HPDE6-E6E7 (cell line): ENCODE results near the gene C1orf115.
"Not testable (repeated sequence)": the region's sequence is repeated elsewhere in the genome, so short reads cannot be mapped to it uniquely, and the experiment has no call there.

ENCODE experiments used
- DNase-seq: peaks from one replicate; pipeline ENCODE4 v3.0.0; 2011; ENCODE audit warnings: missing footprints; ENCODE audit errors: extremely low spot score

C1orf115 gene, protein sequence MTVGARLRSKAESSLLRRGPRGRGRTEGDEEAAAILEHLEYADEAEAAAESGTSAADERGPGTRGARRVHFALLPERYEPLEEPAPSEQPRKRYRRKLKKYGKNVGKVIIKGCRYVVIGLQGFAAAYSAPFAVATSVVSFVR

DNA sequence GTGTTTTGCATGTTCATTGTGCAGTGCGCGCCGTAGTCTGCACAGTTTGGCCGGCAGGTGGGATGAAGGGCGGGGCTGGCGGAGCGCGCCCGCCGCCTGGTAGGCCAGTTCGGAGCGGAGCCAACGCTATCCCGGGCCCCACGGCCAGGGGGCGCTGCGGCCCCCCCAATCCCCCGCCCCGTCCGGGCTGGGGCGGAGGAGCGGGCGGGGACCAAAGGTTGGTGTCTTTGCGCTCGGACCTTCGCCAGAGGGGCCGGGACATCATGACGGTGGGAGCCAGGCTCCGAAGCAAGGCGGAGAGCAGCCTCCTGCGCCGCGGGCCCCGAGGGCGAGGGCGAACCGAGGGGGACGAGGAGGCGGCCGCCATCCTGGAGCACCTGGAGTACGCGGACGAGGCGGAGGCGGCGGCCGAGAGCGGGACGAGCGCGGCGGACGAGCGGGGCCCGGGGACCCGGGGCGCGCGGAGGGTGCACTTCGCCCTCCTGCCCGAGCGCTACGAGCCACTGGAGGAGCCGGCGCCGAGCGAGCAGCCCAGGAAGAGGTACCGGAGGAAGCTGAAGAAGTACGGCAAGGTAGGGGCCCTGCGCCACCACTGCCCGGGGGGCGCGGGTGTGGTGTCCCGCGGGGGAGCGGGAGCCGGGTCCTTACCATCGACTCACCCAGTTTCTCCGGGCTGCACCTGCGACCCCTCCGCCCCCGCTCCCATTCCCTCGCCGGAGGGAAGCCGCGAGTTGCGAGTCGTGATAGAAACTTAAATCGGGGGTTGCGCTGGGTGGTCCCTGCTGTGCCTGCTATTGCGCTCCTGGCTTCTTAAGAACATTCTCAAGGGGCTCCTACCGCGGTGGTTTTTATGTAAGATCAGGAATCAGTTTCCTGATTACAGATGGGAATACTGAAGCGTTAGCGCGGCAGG, at the start of gene C1orf115:
C1orf115 (plus strand) TSS at position 224 of the 913 bp plus-strand sequence; CDS start at position 264, 40 bp downstream.
- peak; percentile 88 for DNase-seq

DNA sequence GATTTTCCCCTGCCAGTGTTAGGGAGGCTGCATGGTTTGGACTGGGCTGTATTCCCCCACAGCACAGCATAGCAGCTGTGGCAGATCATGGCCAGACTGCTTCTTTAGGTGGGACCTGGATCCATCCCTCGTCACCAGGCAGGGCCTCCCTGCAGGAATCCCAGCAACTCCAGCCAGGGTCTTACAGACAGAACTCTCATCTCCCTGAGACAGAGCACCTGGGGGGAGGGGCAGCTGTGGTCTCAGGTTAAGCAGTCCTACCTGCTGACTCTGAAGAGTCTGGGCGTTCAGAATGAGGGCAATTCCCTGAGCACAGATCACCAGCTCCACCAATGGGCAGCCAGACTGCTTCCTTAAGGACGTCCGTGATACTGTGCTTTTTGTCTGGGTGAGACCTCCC, 47.9 kb upstream of the C1orf115 start:
- DNase-seq: no peak

DNA sequence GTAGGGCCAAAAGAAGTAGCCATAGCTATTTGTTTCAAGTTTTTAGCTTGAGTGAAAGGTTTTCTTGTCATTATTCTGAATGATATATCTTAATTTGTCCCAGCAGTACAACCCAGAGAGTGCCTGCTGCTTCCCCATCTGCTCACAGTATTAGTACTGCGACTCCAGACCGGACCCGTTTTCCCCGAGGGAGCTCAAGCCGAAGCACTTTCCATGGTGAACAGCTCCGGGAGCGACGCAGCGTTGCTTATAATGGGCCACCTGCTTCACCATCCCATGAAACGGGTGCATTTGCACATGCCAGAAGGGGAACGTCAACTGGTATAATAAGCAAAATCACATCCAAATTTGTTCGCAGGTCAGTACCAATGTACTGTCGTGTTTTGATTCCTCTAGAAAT, 37.2 kb upstream of the C1orf115 start:
- no peak for DNase-seq

DNA sequence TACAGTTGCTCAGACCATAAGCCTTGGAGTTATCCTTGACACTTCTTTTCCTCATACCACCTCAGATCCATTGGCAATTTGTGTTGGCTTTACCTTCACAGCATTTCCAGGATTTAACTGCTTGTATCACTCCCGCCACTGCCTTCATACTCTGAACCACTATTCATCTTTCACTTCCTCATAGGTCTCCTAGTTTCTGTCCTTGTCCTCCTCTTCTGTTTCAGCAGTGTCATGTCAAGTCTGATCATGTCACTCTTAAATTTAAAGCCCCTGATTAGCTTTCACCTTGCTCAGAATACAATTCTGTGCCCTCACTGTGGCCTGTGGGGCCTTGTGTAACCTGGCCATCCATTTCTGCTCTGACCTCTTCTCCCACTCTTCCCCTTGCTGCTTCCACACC, 34.7 kb upstream of the C1orf115 start:
- DNase-seq: no peak

DNA sequence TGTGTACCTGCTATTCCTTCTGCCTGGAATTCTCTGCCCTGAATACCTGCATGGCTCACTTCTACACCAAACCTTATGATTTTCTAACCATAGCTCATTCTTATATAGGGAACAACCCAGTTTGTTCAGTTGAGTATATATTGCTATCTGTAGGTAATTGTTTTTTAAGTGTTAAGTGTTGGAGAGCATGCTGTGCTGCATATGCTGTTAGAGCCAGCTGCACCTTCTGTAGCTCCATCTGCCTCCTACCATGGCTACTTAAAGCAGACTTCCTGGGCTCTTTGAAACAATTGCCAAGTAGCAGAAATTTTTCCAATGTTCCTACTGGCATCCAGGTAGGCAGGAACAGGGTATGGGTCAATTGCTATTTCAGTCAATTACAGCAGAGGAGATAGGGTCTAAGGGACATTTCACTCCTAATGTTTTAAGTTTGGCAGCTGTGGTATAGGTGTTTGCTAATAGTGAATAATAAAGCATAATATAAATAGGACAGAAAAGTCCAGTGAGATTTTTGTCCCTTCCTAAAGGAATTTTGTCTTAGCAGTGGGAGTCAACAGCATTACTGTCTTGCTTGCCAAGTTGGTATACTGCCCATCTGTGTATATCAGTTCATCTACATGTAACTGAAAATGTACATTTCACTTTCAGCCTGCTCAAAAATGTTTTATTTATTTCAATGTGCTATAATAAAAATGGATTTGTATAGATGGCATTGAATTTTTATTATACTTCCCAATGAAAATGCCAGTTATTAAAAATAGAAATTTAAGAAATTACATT, 34.0 kb upstream of the C1orf115 start:
- DNase-seq: no peak

DNA sequence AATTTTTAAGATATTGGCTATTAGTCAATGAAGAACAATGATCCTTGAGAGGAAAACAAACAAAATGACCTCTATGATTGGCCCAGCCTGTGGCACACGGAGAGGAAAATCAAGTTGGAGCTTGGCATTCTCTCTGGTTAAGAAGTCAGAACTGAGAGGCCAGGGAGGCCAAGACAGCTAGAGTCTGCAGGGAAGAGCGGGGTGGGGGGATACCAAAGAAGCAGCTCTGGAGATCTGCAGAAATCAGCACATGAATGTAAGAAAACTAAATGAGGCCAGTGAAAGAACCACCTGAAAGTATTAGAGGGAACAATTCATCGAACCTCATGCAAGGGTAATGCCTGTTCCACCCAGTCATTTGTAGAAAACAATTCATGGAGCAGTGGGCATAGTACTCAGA, 23.8 kb upstream of the C1orf115 start:
- DNase-seq: no peak

DNA sequence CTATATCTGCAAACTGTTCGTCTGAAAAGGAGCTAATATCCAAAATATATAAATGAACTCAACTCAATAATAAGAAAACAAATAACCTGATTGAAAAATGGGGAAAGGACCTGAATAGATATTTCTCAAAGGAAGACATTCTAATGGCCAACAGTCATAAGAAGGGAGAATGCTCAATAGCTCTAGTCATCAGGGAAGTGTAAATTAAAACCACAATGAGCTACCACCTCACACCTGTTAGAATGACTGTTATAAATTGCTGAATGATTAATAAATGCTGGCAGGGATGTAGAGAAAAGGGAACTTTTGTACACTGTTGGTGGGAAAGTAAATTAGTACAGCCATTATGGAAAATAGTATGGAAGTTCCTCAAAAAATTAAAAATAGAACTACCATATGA, 21.2 kb upstream of the C1orf115 start:
- no peak for DNase-seq

DNA sequence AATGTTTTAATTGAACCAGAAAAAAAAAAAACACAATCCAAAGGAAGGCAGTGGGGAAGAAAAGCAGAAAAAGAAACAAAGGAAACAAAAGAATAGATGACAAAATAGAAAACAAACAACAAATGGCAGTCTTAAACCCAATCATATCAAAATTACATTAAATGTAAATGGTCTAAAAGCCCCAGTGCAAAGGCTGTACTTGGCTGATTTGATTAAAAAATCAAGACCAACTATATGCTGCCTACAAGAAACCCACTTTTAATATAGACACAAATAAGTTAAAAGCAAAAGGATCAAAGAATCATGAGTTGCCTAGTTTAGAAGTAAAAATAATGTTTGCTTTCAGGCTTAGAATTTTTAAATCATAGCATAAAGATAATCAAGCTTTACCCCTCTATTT, 19.8 kb upstream of the C1orf115 start:
- no peak for DNase-seq

DNA sequence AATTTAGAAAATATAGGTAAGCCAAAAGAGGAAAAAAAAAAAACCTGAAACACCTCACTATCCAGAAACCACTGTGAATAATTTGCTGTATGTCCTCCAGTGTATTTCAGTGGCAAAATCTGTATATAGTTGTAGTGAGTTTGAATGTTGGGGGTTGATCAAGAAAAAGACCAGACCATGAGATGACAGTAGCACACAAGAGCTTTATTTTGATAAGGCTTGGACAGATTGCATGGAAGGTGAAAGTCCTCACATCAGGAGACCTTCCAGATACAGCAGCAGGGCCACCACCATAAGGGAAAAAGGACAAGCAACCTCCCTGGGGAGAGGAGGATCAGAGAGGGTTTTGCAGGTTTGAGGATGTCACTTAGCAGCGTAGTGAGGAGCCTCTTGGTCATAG, 16.2 kb upstream of the C1orf115 start:
- no peak for DNase-seq

DNA sequence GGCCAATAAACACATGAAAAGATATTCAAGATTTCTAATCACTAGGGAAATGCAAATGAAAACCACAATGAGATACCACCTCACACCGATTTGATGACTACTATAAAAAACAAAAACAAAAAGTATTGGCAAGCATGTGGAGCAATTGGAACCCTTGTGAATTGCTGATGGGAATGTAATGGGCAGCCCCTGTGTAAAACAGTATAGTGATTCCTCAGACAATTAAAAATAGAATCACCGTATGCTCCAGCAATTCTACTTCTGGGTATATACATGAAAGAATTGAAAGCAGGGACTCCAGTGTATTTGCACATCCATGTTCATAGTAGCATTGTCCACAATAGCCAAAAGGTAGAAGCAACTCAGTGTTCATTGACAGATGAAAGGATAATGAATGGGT, 12.9 kb upstream of the C1orf115 start:
- no peak for DNase-seq

DNA sequence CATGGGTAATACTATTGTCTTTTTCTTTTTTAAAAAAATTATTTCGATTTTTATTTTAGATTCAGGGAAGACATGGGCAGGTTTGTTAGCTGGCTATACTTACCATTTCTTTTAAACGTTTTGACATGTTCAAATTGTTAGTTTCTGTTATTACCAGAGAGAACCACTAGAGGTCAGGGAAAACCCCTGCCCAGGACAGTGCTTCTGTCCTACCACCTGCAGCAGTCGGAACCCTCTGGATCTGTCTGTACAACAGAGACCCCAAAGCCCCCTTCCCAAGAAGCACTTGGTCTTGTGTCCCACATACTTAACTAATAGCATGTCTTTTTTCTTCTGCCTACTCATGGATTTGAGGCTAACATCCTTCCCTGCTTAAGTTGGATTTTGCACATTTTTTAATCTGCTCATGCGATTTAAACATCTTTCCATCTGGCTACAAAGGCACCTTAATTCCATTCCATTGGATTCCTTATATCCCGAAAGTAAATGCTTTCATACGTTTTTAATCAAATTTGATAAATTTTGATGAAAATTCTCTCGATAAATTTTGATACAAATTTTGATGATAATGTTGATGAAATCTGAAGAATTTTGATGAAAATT, 10.0 kb upstream of the C1orf115 start:
- DNase-seq: peak; percentile 50

DNA sequence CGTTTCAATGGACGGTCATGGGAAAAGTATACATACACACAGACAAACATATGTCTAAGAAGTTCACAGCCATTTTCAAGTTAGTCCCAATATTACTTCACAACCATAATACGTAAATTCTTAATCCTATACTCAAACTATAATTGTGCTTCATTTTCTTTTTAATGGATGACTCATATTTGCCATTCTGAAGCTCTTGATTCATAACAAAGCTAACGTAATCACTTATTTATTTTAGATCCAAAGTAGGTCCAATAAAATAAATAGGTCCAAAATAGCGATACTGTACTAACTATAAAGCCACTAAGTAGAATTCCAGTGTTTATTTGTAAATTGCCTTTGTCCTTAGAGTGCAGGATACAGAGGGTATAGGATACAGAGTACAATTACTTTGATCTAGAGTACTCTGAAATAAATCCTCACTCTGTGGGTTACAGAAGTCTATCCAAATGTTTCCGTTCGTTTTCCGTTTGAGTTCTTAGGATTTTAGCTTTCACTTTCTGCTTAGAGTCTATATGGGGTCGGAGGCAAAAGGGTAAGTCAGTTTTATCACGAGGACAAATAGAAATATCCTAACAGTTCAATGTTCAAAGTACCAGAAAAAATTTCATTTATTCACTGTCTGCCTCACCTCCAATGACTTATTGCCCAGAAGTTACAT, 8.8 kb upstream of the C1orf115 start:
- DNase-seq: no peak

DNA sequence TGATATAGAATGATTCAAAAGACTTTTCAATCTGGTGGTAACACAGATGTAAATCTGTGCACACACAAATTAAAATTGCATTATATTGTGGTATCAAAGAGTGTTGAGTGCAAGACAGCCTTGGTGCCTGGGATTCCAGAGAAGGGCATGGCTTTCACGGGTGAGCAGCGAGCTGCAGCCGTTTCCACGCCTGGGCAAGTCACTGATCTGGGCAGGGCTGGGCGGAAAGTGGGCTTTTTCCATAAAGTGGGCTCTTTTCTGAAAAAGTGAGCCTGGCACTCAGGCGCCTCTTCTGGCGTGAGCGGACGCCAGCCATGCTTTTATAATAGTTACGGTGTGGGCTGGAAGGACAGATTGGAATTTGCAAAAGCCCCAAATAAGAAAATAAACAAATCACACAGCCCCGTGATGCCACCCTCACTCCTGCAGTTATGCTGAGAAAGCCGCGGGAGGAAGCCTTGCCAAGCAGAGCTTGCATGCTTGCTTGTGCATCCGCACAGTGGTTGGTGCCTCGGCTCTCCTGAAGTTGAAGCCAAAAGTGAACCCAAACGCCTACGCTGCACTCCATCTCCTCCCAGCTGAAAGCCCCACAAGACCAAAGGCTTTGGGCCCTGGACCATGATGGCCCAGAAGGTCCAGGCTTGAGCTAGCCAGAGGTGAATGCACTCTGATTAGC, 7.1 kb upstream of the C1orf115 start:
- no peak for DNase-seq

DNA sequence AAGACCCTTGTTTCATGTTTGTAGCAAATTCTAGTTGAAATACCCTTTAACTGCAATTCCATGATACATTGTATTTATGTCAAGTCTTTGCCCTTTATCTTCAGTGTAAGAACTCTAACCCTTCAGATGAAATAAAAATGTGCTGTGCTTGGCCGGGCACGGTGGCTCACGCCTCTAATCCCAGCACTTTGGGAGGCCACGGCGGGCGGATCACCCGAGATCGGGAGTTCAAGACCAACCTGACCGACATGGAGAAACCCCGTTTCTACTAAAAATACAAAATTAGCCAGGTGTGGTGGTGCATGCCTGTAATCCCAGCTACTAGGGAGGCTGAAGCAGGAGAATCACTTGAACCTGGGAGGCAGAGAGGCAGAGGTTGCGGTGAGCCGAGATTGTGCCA, 6.4 kb upstream of the C1orf115 start:
- DNase-seq: not testable (repeated sequence)

DNA sequence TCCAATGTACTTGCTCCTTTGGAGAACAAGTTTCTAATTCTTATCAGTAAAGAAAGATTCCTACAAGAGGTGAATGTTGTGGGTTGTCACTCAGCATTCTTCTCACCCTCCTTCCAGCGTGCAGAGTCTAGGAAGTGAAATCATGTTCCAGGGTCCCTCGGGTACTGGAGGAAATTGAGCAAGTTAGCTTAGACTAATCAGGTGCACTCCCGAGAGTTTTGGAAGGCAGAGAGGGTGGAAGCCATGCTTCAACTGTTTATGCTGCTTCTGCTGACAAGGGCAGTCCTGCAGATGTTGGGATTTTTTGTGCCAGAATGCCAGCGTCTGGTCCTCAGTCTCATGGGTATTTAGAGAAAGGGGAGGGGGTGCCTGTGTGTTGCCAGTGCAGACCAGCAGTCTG, 5.3 kb upstream of the C1orf115 start:
- no peak for DNase-seq

DNA sequence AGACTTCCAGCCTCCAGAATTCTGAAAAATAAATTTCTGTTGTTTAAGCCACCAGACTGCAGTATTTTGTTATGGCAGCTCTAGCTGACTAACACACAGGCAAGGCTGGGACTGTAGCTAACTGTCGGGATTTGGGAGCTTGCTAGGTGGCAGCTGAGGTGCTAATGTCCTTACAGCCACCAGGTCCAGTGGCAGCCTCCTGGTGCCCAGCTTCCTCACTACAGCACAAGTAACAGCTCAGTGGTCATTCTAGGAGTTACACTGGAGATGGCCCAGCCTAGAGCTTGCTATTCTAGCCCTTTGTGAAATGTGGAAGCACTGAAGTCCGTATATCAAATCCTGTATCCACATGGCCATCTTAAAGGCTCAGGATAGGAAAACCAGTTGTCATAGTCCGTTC, 4.3 kb upstream of the C1orf115 start:
- no peak for DNase-seq

DNA sequence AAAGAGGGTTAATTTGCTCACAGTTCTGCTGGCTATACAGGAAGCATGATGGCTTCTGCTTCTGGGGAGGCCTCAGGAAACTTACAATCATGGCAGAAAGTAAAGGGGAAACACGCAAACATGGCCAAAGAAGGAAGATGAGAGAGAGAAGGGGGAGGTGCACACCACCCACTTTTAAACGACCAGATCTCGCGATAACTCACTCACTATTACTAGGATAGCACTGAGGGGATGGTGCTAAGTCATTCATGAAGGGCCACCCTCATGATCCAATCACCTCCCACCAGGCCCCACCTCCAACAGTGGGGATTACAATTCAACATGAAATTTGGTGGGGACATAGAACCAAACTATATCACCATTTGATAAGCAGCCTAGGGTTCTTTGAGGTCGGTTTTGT, 2.4 kb upstream of the C1orf115 start:
- no peak for DNase-seq

DNA sequence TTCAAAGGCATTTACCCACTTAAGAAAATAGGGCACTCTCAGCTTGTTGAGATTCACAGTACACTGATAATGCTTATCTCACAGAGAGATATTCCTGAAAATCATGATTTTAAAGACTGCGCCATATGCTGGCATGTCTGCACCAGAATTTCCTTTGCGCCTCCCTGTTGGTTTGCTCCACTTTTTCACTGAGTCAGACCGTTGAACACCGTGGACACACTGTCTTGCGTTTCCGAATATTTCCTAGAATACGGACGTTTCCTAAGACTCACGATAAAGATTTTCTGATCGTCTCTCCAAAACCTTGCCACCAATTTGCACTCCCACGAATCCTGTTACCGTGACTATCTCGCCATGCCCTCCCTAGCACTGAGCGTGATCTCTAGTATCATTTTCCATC, 497 bp upstream of the C1orf115 start:
- no peak for DNase-seq

DNA sequence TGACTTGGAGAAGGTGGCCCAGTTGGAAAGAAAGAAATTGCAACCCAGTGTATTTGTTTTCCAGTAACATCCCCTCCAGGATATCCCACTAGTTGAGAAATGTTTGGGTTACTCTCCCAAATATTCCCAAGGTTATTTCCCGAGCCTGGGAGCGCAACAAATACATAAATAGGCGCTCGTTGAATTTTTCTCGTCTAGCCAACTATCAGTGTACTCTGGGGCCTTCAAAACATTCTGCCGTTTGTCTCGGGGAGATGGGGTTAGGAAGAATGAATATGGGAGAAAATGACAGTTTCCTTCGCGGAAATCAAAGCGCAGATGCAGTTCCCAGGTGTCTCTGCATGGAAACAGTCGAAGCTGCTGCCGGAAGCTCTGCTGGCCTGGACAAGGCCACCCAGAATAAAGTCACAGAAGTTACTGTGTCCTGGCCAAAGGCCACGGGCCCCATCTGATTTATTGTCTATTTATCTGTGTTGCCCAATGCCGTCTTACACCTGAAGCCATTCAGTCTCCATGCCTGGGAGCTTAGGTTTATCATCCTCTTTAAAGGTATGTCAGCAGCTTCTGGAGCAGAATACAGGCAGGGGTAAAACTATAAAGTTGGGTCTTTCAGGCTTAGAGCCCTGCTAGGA, 1.0 kb downstream of the C1orf115 start:
- DNase-seq: no peak

DNA sequence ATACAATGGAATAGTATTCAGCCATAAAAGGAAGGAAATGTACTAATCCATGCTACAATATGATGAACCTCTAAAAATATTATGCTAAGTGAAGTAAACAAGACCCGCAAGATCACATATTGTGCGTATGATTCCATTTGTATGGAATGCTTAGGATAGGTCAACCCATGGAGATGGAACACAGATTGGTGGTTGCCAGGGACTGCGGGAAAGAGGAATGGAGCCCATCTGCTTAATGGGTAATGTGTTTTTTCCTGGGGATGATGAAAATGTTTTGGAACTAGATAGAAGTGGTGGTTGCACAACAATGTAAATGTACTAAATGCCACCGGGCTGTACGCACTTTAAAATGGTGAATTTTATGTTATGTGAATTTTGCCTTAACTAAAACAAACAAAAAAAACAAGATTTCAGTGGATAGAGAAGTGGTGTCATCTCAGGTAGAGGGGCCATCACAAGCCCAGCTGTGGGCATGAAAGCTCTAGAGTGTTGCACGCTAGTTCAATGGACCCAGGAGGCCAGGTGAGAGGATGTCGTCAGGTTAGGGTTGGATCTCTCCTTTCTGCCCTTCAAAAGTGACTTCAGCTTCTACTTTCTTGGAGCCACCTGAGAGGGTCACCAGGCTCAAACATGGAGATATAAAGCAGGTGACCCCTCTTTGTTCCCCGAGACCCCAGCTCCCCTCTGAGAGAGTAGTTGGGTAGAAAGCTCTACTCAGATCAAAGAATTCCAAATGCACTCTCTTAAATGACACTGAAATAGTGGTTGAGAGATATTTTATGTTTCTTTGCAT, 2.5 kb downstream of the C1orf115 start:
- no peak for DNase-seq
